A375 (cell line): ENCODE results near the gene ELOA2. TPM values are rescaled to one million over a fixed set of nuclear protein-coding genes. Genes with fewer than 3 reads are reported as not detected.

ENCODE experiments used
- total RNA-seq: library from RNA; depleted of rRNA; stranded (reverse); fragments of >200 nt; shearing (Covaris generic); gene quantifications from 2 replicates; pipeline ENCODE4 v1.2.3, GENCODE V29; 2014; rRNA removed

Gene ELOA2
- total RNA-seq, result not detected in 2 replicates

GRCh38 chr18:47035156-47035671, at the start of gene ELOA2:
TSS of gene ELOA2 (minus strand) at chr18:47035621. CDS start at chr18:47035264, 357 bp downstream.

Other genes starting within 250 kb of the ELOA2 start
- gene PIAS2, start 118.1 kb downstream of the ELOA2 start, total RNA-seq, result 14.2 and 17.9 TPM in 2 replicates
- gene KATNAL2, start 118.0 kb downstream of the ELOA2 start, total RNA-seq, result 1.5 and 3.3 TPM in 2 replicates
- gene HDHD2, start 114.9 kb upstream of the ELOA2 start, total RNA-seq, result 11.5 and 17.5 TPM in 2 replicates
- gene IER3IP1, start 140.7 kb upstream of the ELOA2 start, total RNA-seq, result 31.6 and 32.7 TPM in 2 replicates
- gene SKOR2, start 216.0 kb upstream of the ELOA2 start, total RNA-seq, result not detected in 2 replicates